CMK (cell line): Measurements from ENCODE around the gene SGCA.

Experiments used
- DNase-seq: peaks from one replicate; pipeline ENCODE4 v3.0.0-alpha.2; 2010; ENCODE audit warnings: low read depth

Gene SGCA

GRCh38 chr17:50149417-50150353, 16.1 kb upstream of the SGCA start:
- no peak for DNase-seq

DNA sequence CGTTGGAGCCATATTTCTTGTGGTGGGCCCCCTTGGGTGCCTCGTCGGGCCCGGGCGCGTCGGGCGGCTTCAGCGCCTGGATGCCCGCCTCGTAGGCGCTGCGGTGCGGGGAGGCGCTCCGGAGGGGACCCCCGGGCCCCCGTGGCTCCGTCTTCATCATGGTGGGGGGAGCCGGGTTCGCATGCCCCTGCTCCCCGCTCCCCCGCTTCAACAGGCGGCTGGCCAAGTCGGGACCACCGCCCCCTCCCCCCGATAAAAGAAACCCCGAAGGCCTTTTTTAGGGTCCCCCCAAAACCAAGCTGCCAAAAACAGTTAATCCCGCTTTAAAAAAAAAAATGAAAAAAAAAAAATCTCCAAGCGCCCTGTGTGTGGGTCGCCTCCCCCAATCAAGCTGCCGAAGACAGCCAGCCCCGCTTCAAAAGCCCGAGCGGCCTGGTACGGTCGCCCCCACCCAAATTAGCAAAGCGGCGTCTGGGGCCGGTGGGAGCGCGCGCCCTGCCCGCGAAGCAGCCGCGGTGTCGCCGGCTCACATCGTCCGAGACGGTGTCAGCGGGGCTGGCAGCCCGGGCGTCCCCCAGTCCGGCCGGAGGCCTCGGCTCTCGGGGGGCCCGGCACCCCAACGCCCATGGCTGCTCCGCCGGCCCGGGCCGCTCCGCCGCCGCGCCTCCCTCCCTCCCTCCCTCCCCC, 15.3 kb upstream of the SGCA start, which contains the start of gene PPP1R9B:
Gene PPP1R9B (minus strand): TSS at position 324 of the 687 bp plus-strand sequence. CDS start 164 bp downstream, at position 160.
- no peak for DNase-seq

- peak; percentile 96 for DNase-seq
Observed at GRCh38 chr17:50151041-50151936, 14.5 kb upstream of the SGCA start.

- DNase-seq: peak; percentile 80
Observed at GRCh38 chr17:50151937-50152547, 13.8 kb upstream of the SGCA start.

DNA sequence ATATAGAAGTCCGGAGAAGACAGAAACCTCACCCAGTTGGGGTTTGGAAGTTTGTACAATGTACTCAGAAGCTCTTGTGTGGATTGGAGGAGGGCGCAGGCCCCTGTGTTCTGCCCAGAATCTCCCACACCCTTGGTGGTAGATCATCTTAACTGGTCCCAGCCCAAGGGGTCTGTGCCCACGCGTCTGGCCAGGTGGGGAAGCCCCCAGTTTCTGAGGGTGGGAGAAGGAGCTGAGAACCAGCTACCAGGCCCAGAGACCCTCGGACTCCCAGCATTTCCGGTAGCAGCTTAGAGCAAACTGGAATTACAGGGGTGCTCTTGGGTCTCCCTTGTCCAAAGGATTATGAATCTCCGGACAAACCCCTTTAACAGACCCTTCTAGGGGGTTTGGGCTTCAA, 13.1 kb upstream of the SGCA start:
- DNase-seq: no peak

GRCh38 chr17:50153650-50154575, 11.9 kb upstream of the SGCA start:
- DNase-seq: no peak

DNA sequence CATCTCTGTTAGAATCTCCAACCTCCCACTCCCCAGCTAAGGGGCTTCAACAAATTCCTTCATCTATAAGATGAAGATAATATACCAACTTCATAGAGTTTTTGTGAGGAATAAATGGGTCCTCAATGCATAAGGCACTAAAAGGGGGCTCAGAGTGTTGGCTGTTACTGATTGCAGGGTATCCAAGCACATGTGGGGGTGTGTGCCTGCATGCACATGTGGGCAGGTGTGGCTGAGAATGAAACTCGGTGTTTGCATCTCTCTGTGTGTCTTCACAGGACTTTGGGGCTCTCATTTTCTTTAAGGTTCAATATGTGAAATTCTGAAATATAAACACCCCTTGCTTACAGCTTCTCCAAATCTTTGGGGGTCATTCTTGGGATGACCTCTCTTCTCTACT, 11.2 kb upstream of the SGCA start:
- DNase-seq: no peak

DNA sequence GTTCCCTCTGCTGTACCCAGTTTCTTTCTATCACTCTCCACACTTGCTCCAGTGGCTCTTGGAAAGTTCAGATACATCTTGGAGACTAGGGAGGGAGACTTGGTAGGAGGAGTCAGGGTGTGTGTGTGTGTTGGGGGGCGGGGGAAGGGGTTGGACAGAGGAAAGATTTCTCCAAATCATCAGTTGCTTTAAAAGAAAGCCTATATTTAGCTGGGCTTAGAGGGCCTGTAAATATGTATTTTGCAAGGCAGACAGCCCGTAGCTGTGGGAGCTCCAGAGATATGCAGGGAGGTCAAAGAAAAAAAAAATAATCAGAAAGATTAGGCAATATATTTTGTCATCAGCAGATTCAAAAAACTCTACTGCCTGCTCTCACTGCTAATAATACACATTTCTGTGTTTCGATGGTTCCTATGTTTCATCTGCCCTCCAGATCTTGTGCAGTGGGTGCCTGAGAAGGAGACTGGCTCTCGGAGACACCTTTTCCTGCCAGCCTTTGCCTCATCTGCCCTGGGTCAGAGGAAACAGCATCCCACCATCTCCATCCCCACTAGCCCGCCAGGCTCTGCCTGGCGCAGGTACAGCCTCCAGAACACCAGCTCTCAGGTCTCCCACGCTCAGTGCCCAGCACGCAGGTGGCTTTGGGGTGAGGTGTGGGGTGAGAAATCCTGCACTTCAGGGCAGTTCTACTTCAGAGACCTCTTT, 10.5 kb upstream of the SGCA start:
- no peak for DNase-seq

GRCh38 chr17:50157891-50158290, 7.9 kb upstream of the SGCA start:
- DNase-seq: no peak

- peak; percentile 90 for DNase-seq
Observed at GRCh38 chr17:50161023-50161910, 4.5 kb upstream of the SGCA start.

DNA sequence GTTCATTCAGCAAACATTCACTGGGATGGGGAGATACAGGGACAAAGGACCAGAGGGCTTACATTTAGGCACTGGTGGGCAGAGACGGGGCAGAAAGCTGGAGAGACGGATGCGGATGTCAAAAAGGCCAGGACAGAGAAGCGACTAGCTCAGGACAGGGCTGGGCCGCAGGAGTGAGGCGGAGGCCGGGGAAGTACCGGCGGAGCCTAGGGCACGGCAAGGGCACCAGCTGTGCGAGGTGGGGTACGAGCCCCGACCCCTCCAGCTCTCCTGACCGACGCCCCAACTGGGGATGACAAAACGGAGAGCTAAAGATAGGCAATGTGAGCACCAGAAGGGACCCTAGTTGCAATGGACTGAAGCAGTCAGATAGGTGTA, 3.9 kb upstream of the SGCA start:
- no peak for DNase-seq

DNA sequence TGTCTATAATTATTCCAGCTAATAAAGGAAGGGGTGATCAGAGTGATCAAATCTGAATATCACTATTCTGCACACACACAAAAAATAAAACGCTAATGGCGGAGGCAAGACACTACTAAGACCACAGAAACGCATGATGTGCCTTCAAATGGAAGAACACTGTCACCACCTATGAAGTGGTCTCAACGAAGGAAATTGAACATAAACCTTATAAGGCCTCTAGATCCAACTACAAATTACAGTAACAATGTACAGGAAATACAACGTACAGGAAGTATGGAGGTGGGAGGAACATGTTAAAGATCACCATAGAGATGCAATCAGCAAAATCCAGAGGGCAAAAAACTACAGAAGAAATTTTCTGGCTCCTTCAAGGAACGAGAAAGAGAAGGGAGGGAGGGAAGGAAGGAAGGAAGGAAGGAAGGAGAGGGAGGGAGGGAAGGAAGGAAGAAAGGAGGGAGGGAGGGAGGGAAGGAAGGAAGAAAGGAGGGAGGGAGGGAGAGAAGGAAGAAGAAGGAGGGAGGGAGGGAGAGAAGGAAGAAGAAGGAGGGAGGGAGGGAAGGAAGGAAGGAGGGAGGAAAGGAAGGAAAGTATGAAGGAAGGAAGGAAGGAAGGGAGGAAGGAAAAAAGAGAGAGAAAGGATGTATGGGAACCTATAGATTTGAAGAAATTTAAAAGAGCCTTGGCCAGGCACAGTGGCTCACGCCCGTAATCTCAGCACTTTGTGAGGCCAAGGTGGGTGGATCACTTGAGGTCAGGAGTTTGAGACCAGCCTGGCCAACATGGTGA, 3.1 kb upstream of the SGCA start:
- DNase-seq: no peak

DNA sequence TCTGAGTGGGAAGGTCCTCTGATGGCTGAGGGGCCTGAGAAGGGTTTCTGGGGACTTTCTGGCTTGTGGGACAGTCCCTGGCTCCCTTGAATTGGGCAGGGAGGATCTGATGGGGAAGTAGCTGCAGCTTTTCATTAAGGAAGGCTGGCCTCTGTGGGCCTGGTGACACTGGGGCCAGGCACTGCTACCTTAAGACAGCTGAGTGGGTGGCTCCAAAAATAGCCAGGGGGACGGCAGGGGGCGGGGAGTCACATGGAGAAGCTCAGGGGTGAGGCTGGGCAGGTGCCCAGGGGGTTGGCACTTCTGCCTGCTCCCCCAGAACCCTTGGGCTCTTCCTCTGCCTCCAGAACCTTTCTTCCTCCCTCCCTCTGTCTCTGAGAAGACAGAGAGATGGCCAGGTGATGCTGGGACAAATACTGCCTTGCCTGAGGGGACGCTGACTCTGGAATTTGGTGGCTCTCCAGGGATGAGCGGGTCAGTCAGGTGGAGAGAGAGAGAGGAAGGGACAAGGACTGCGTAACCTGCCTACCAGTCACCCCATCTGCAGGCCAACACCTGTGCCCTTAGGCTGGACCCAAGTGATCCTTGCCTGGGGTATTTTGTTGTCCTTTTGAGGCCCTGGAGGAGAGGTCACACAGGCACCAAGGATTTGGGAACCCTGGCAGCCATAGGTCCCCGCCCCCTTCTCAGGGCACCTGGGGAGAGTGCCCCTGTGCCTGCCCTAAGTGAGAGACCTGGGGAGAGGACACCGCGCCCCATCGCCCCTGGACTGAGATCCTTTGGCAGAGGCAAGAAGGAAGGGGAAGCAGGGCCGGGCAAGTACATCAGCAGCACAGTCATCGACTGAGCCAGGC, 1.7 kb upstream of the SGCA start:
- no peak for DNase-seq

GRCh38 chr17:50164697-50164988, 1.2 kb upstream of the SGCA start:
- no peak for DNase-seq

- DNase-seq: no peak
Observed at GRCh38 chr17:50165066-50165465, 739 bp upstream of the SGCA start.

DNA sequence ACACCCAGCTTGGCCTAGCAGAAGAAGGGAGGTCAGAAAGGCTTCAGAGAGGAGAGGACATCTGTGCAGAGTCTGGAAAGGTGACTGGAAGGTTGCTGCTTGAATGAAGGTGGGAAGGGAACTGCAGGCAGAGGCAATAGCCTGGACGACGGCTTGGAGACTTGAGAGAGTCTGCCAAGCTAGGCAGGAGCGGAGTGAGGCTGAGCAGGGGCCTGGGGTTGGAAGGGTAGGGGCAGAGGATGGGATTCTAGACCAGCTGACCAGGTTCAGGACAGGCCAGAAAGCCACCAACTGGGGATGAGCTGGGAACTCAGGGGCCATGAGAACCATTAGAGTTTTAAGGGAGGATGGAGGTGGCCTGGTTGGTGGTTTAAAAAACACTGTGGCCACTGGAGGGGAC, 339 bp upstream of the SGCA start:
- DNase-seq: no peak

DNA sequence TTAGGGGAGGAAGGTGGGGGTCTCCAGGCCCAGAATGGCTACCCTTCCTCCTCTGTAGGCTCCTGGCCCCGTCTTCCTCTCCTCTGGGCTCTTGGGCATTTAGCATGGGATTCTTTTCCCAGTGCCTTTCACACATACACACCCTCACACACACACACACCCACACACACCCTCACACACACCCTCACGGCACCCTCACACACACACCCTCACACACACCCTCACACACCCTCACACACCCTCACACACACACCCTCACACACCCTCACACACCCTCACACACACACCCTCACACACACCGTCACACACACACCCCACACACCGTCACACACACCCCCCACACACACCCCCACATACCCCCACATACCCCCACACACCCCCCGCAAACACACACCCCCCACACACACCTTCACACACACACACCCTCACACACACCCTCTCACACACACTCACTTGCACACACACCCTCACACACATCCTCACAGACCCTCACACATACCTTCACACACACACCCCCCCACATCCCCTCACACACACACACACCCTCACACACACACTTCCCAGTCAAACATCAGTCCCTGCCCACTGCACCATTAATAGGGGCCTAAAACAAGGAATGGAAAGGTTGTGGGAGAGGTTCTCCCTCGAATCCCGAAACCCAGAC, 845 bp downstream of the SGCA start:
- DNase-seq: no peak
